ENCODE data around the gene GJE1.
A peak's percentile ranks its signal among the peaks of the same experiment; 100 is the strongest.
"Not testable (repeated sequence)": the region's sequence is repeated elsewhere in the genome, so short reads cannot be mapped to it uniquely, and the experiment has no call there.

The GJE1 gene

GRCh38 chr6:142118328-142118727 lies 14.4 kb upstream of the GJE1 start:
- no peak for TF ChIP-seq CTCF (IDR thresholded peaks at IDR 0.05; ENCODE audit: control insufficient read depth, insufficient read depth, low read depth, low read length, missing control alignments)
- H3K4me3 ChIP-seq (ENCODE audit: control insufficient read depth, low read depth, low read length), result no peak overlapping the region
- DNase-seq (ENCODE audit: low read depth), result no peak

- no peak for DNase-seq (ENCODE audit: low read depth)
- no peak for TF ChIP-seq CTCF (IDR thresholded peaks at IDR 0.05; ENCODE audit: control insufficient read depth, insufficient read depth, low read depth, low read length, missing control alignments)
- no peak overlapping the region for H3K4me3 ChIP-seq (ENCODE audit: control insufficient read depth, low read depth, low read length)
These were observed 13.8 kb upstream of the GJE1 start for GRCh38 chr6:142118925-142119324.

GRCh38 chr6:142121342-142121741 lies 11.4 kb upstream of the GJE1 start:
- no peak for DNase-seq (ENCODE audit: low read depth)
- no peak overlapping the region for H3K4me3 ChIP-seq (ENCODE audit: control insufficient read depth, low read depth, low read length)
- no peak for TF ChIP-seq CTCF (IDR thresholded peaks at IDR 0.05; ENCODE audit: control insufficient read depth, insufficient read depth, low read depth, low read length, missing control alignments)

- no peak for DNase-seq (ENCODE audit: low read depth)
- no peak for TF ChIP-seq CTCF (IDR thresholded peaks at IDR 0.05; ENCODE audit: control insufficient read depth, insufficient read depth, low read depth, low read length, missing control alignments)
These were observed 1.9 kb upstream of the GJE1 start for GRCh38 chr6:142130814-142131213.

GRCh38 chr6:142138876-142139275 lies 6.2 kb downstream of the GJE1 start:
- no peak for TF ChIP-seq CTCF (IDR thresholded peaks at IDR 0.05; ENCODE audit: control insufficient read depth, insufficient read depth, low read depth, low read length, missing control alignments)
- DNase-seq (ENCODE audit: low read depth), result no peak
- H3K4me3 ChIP-seq (ENCODE audit: control insufficient read depth, low read depth, low read length), result no peak overlapping the region

More at GRCh38 chr6:142130814-142131213, 1.9 kb upstream of the GJE1 start:
- no peak overlapping the region for H3K4me3 ChIP-seq (ENCODE audit: control insufficient read depth, low read depth, low read length)

- not testable (repeated sequence) for DNase-seq (ENCODE audit: low read depth); H3K4me3 ChIP-seq (ENCODE audit: control insufficient read depth, low read depth, low read length)
These were observed 8.8 kb downstream of the GJE1 start for GRCh38 chr6:142141531-142141930.

- peak within 1 kb of the TSS; percentile 97 for H3K4me3 ChIP-seq (ENCODE audit: control insufficient read depth, low read depth, low read length)
- DNase-seq (ENCODE audit: low read depth), result peak; percentile 98
- peak; percentile 88 for TF ChIP-seq CTCF (IDR thresholded peaks at IDR 0.05; ENCODE audit: control insufficient read depth, insufficient read depth, low read depth, low read length, missing control alignments)
These were observed 14.3 kb downstream of the GJE1 start, which contains the start of the genes NMBR and VTA1 for GRCh38 chr6:142146828-142147662. TSS of gene NMBR (minus strand) at chr6:142147122. CDS start at chr6:142088658, 58,464 bp downstream. TSS of gene VTA1 (plus strand) at chr6:142147263. CDS start at chr6:142147288, 25 bp downstream.

Data from AG09309 (cell line).